ENCODE measurements around the gene TNFAIP8. TPM values are rescaled to one million over a fixed set of nuclear protein-coding genes. Genes with fewer than 3 reads are reported as not detected.
A peak's percentile ranks its signal among the peaks of the same experiment; 100 is the strongest.

TNFAIP8 gene
- total and polyA plus RNA-seq, 8 donors = 1.2 to 37.1 (median 11.5) TPM

GRCh38 chr5:119397518-119398380 lies 41.9 kb downstream of the TNFAIP8 start:
- WGBS, 5 donors = 51 to 75% (median 66%) methylated on average over 10 of the region's 10 CpGs
- TF ChIP-seq CTCF (IDR thresholded peaks at IDR 0.05) (no peak), POLR2AphosphoS5 (IDR thresholded peaks at IDR 0.05) (no peak), POLR2A (IDR thresholded peaks at IDR 0.05) (no peak), EP300 (IDR thresholded peaks at IDR 0.05) (no peak)
- Histone ChIP-seq H3K27me3 (no peaks in the 10 kb centered on the region), H3K27ac (peak overlapping the region in 3 of 5 donors; percentile 35 to 52 (median 51)), H3K4me3 (no peak overlapping the region), H3K9me3 (no peaks in the 10 kb centered on the region), H3K36me3 (peaks cover 0 to 9% (median 5%) of the 10 kb centered on the region in 4 donors), H3K4me1 (peaks cover 5 to 63% (median 32%) of the 10 kb centered on the region in 4 donors)
- DNase-seq = no peak
- intact Hi-C loops (cut with DNase I; ENCODE audit: low total_unique reads) = no loop called here

DNA sequence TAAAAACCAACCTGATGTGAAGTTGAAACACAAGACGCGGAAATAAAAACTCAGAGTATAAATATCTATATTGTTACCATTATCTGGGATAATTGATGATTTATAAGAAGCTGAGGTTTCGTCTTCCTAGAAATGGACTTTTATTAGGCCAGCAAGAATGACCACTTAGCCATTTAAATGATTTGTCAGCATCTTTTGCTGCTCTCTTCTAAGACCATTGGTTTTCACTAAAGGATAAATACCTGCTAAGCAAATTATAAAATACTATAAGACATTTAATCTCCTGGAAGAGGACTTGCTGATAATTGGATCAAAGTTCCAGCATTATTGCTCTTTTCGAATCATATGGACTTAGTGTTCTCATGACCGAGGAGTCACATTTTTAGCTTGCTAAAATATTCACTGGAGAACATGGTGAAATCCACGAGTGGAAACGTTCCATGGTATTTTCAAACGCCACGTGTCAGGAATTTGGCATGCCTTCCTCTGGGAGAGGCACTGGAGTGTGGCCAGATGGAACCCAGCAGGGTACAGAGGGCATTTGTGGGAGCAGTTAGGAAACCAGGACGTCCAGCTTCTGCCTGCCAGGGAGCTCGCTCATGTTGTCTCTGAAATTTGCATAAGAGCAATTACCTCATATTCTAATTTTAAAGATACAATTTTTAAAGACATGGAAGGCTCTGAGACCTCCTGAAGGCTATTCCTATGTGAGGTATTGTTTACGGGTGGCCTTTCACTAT lies 43.1 kb downstream of the TNFAIP8 start:
- intact Hi-C loops (cut with DNase I; ENCODE audit: low total_unique reads) = no loop called here
- Histone ChIP-seq H3K9me3 (no peaks in the 10 kb centered on the region), H3K27me3 (no peaks in the 10 kb centered on the region), H3K4me3 (no peak overlapping the region), H3K36me3 (peaks cover 0 to 4% (median 0%) of the 10 kb centered on the region in 4 donors), H3K27ac (peak overlapping the region in 4 of 5 donors; percentile 34 to 52 (median 43)), H3K4me1 (peaks cover 5 to 57% (median 28%) of the 10 kb centered on the region in 4 donors)
- DNase-seq = peak in 1 of 2 donors; percentile 68
- WGBS, 5 donors = 54 to 58% (median 56%) methylated on average over 12 of the region's 12 CpGs
- TF ChIP-seq EP300 (IDR thresholded peaks at IDR 0.05) = peak; percentile 66
- no peak for TF ChIP-seq CTCF (IDR thresholded peaks at IDR 0.05)
- peak; percentile 62 to 90 (median 88) for TF ChIP-seq POLR2AphosphoS5 (IDR thresholded peaks at IDR 0.05)

GRCh38 chr5:119400245-119400644 lies 44.4 kb downstream of the TNFAIP8 start:
- Histone ChIP-seq H3K27me3 (no peaks in the 10 kb centered on the region), H3K4me3 (no peak overlapping the region), H3K36me3 (peaks cover 0 to 3% (median 0%) of the 10 kb centered on the region in 4 donors), H3K27ac (peak overlapping the region in 2 of 5 donors; percentile 35 to 52), H3K4me1 (peaks cover 5 to 43% (median 23%) of the 10 kb centered on the region in 4 donors), H3K9me3 (no peaks in the 10 kb centered on the region)
- intact Hi-C loops (cut with DNase I; ENCODE audit: low total_unique reads) = loop anchor here (10.0 kb wide), 1 partner anchor 135 kb away; no protein-coding TSS in a partner anchor
- TF ChIP-seq EP300 (IDR thresholded peaks at IDR 0.05) = no peak
- no peak for TF ChIP-seq CTCF (IDR thresholded peaks at IDR 0.05)
- TF ChIP-seq POLR2AphosphoS5 (IDR thresholded peaks at IDR 0.05) = no peak
- no peak for TF ChIP-seq POLR2A (IDR thresholded peaks at IDR 0.05)
- DNase-seq = peak in 1 of 2 donors; percentile 51
- WGBS, 5 donors = 54 to 77% (median 68%) methylated on average over 2 of the region's 2 CpGs

DNA sequence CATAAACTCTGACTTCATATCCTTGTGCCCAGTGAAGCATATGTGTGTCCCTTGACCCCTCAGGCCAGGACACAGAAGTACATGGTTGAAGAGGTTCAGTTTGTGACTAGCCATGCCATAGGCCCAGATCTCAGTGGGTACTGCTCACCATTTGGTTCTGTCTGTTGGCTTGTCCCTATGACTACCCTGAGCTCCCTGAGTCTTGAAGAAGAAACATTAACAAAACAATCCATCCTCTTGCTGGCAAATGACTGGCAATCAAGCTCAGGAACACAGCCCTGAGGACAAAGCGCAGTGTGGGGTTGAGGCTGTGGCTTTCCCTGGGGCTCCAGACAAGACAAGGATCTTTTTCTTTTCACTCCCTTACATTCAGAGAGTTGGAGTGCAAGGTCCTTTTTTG lies 46.3 kb downstream of the TNFAIP8 start:
- 91 to 100% (median 96%) methylated on average over 1 of the region's 1 CpG for WGBS, 5 donors

More for the DNA sequence above, 46.3 kb downstream of the TNFAIP8 start:
- intact Hi-C loops (cut with DNase I; ENCODE audit: low total_unique reads) = loop anchor here (10.0 kb wide), 1 partner anchor 137 kb away; no protein-coding TSS in a partner anchor
- no peak for DNase-seq
- H3K4me1 ChIP-seq = peaks cover 5 to 38% (median 21%) of the 10 kb centered on the region in 4 donors
- TF ChIP-seq EP300 (IDR thresholded peaks at IDR 0.05) (no peak), POLR2A (IDR thresholded peaks at IDR 0.05) (no peak), CTCF (IDR thresholded peaks at IDR 0.05) (no peak), POLR2AphosphoS5 (IDR thresholded peaks at IDR 0.05) (no peak)
- no peak overlapping the region for H3K4me3 ChIP-seq
- no peaks in the 10 kb centered on the region for H3K9me3 ChIP-seq
- H3K36me3 ChIP-seq = no peaks in the 10 kb centered on the region
- H3K27me3 ChIP-seq = no peaks in the 10 kb centered on the region
- H3K27ac ChIP-seq = no peak overlapping the region

Measured in stomach (tissue), 9 donors.